Measurements from ENCODE around the gene SUGP1. TPM values are rescaled to one million over a fixed set of nuclear protein-coding genes. Genes with fewer than 3 reads are reported as not detected.

Gene SUGP1
- total and polyA plus RNA-seq, 2 experiments from 2014 or later: 25.6 to 50.5 TPM

DNA sequence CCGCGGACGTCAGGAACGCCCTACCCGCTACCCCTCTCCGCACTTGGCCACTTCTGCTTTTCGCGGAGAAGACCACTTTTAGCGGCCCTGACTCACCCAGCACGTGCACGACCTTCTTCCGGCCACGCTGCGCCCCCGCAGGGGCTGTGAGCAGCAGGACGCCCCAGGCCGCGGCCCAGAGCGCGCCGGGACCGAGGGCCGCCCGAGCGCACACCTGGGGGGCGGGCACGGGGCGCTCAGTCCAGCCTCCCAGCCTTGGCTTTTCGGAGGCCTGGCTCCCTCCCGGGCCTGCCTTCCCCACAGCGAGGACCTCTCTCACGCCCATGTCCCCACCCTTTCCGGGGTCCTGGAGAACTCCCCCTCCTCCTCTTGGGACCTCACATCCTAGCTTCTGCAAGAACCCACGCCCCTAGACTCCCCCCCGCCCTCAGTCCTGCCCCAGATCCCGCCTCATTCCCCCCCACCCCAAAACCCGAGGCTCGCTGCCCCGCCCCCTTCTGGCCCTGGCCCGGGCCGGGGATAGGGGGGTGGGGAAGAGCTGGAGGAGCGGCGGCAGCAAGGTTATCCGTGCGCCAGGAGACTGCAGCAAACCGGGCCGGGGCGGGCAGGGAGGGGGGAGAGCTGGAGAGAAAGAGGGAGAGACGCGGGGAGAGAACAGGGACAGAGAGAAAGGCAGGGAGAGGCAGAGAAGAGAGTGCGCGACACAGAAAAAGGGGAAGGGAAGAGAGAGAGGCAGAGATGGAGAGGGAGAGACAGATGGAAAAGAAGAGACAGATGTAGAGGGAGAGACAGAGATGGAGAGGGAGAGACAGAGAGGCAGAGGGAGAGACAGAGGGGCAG, 58.7 kb downstream of the SUGP1 start:
- Histone ChIP-seq H3K9ac (no peak overlapping the region), H3K4me3 (no peak overlapping the region), H3K9me2 (ENCODE audit: insufficient read depth) (no peaks in the 10 kb centered on the region), H3K27ac (no peak overlapping the region), H4K20me1 (ENCODE audit: insufficient read depth) (no peaks in the 10 kb centered on the region), H3F3A (ENCODE audit: insufficient read depth) (no peaks in the 10 kb centered on the region), H2AFZ (no peak overlapping the region), H3K4me1 (ENCODE audit: insufficient read depth) (no peaks in the 10 kb centered on the region), H3K27me3 (replicated peaks; ENCODE audit: insufficient read depth) (peaks cover 27% of the 10 kb centered on the region), H3K79me2 (ENCODE audit: insufficient read depth) (no peaks in the 10 kb centered on the region), H3K9me3 (ENCODE audit: low read depth) (no peaks in the 10 kb centered on the region), H3K4me2 (ENCODE audit: unreplicated experiment) (no peak overlapping the region), H3K36me3 (ENCODE audit: low read depth) (no peaks in the 10 kb centered on the region)
- in situ Hi-C loops (cut with MboI): no loop called here
- no peak for TF ChIP-seq EZH2 (IDR thresholded peaks at IDR 0.05; ENCODE audit: insufficient read depth, poor library complexity, severe bottlenecking)
- no peak for TF ChIP-seq EZH2phosphoT487 (IDR thresholded peaks at IDR 0.05; ENCODE audit: insufficient read depth, low read depth)
- DNase-seq: peak; percentile 12
- 2% methylated on average over 19 to 50 of the region's 52 CpGs for WGBS, 2 experiments (ENCODE audit: low coverage in 1 of 2, low lambda C conversion rate in 2 of 2, missing lambda C conversion rate in 2 of 2)

DNA sequence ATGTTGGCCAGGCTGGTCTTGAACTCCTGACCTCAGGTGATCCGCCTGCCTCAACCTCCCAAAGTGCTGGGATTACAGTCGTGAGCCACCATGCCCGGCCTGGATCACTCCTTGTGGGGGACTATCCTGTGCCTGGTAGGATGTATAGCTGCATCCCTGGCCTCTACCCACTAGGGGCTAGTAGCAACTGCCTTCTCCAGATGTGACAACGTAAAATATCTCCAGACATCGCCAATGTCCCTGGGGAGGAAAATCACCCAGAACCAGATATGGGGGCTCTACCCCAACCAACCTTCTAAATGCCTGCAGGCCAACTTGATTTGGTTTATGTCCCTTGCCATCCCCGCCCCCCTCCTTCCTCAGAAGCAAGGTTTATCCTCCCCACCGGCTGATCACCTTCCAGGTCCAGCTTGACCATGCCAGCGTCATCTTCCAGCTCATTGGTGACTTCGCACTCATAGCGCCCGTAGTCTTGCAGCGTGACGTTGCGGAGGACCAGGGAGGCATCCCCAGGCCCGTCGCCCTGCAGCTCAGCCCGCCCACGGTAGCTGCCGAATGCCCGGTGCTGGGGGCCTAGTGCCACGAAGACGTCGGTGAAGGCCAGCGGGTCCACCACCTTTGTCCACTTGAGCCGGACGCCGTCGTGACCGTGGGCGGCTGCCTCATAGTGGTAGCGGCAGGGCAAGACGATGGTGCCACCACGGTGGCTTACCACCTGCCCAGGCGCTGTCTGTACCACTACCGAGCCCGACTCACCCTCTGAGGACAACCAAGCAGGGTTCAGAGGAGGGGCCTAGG, 59.7 kb downstream of the SUGP1 start:
- Histone ChIP-seq H3K4me1 (ENCODE audit: insufficient read depth) (no peaks in the 10 kb centered on the region), H3K79me2 (ENCODE audit: insufficient read depth) (no peaks in the 10 kb centered on the region), H3F3A (ENCODE audit: insufficient read depth) (no peaks in the 10 kb centered on the region), H4K20me1 (ENCODE audit: insufficient read depth) (no peaks in the 10 kb centered on the region), H3K9me3 (ENCODE audit: low read depth) (no peaks in the 10 kb centered on the region), H3K9ac (no peak overlapping the region), H2AFZ (no peak overlapping the region), H3K9me2 (ENCODE audit: insufficient read depth) (no peaks in the 10 kb centered on the region), H3K36me3 (ENCODE audit: low read depth) (no peaks in the 10 kb centered on the region), H3K4me2 (ENCODE audit: unreplicated experiment) (no peak overlapping the region), H3K4me3 (no peak overlapping the region), H3K27me3 (replicated peaks; ENCODE audit: insufficient read depth) (peaks cover 33% of the 10 kb centered on the region), H3K27ac (no peak overlapping the region)
- in situ Hi-C loops (cut with MboI): no loop called here
- DNase-seq: no peak
- 32 to 37% methylated on average over 34 to 36 of the region's 36 CpGs for WGBS, 2 experiments (ENCODE audit: low coverage in 1 of 2, low lambda C conversion rate in 2 of 2, missing lambda C conversion rate in 2 of 2)
- no peak for TF ChIP-seq EZH2phosphoT487 (IDR thresholded peaks at IDR 0.05; ENCODE audit: insufficient read depth, low read depth)
- peak; percentile 47 for TF ChIP-seq EZH2 (IDR thresholded peaks at IDR 0.05; ENCODE audit: insufficient read depth, poor library complexity, severe bottlenecking)

DNA sequence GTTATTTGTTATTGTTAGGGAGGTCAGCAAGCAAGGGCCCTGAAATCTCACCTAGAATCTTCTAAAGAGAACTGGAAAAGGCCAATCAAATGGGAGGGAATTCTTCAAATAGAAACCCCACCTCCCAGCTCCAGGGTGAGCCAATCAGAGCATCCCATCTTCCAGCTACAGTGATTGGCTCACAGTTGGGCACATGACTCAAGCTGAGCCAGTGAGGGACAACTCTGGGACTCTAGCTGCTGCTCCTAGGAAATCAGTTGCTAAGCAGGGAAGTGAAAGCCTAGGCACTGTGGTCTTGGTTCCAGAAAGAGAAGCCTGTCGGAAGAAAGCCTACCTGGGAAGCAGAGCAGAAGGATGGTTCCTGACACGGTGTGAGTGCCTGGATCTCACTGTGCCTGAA, 60.6 kb downstream of the SUGP1 start:
- H3K9me2 ChIP-seq (ENCODE audit: insufficient read depth): no peaks in the 10 kb centered on the region
- H3K79me2 ChIP-seq (ENCODE audit: insufficient read depth): no peaks in the 10 kb centered on the region
- H3K27me3 ChIP-seq (replicated peaks; ENCODE audit: insufficient read depth): peaks cover 36% of the 10 kb centered on the region
- no peaks in the 10 kb centered on the region for H3K9me3 ChIP-seq (ENCODE audit: low read depth)
- H3K4me3 ChIP-seq: no peak overlapping the region
- no peak overlapping the region for H3K9ac ChIP-seq
- DNase-seq: peak; percentile 34
- H3F3A ChIP-seq (ENCODE audit: insufficient read depth): no peaks in the 10 kb centered on the region
- no peak overlapping the region for H3K4me2 ChIP-seq (ENCODE audit: unreplicated experiment)
- in situ Hi-C loops (cut with MboI): no loop called here
- no peaks in the 10 kb centered on the region for H4K20me1 ChIP-seq (ENCODE audit: insufficient read depth)
- WGBS, 2 experiments (ENCODE audit: low coverage in 1 of 2, low lambda C conversion rate in 2 of 2, missing lambda C conversion rate in 2 of 2): 74 to 75% methylated on average over 2 of the region's 2 CpGs
- H2AFZ ChIP-seq: no peak overlapping the region
- no peak for TF ChIP-seq EZH2phosphoT487 (IDR thresholded peaks at IDR 0.05; ENCODE audit: insufficient read depth, low read depth)
- no peak for TF ChIP-seq EZH2 (IDR thresholded peaks at IDR 0.05; ENCODE audit: insufficient read depth, poor library complexity, severe bottlenecking)
- no peaks in the 10 kb centered on the region for H3K36me3 ChIP-seq (ENCODE audit: low read depth)
- H3K4me1 ChIP-seq (ENCODE audit: insufficient read depth): no peaks in the 10 kb centered on the region
- H3K27ac ChIP-seq: no peak overlapping the region

DNA sequence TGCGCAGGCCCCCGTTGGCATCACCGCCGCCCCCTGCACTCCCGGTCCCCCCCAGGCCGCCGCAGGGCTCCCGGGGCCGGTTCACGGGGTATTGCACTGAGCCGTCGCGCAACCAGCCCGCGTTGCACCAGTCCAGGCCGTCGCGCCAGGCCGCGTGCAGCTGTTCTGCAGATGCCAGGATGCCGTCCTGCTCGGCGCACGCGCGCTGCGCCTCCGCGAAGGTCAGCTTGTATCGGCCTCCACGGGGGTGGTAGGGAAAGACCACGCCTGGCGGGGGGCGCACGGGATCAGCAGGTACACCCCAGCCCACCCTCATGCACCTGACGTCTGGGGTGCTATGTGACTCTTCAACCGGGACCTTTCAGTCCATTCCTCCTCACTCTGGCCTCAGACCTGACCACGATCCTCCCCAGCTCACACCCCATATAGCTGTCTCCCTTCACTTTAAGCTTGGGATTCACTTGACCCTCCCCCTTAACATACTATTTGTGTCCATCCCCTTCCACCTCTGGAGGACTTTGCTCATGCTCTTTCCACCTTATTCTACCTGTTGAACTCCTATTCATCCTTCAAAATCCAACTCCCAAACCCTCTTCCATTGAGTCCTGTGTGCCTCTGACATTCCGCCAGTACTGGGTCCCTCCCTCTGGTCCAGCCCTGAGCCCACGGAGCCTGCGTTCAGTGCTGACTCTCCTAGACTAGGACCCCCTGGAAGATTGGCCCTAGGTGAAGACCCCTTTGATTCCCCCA, 61.5 kb downstream of the SUGP1 start:
- TF ChIP-seq EZH2phosphoT487 (IDR thresholded peaks at IDR 0.05; ENCODE audit: insufficient read depth, low read depth): no peak
- no peak for TF ChIP-seq EZH2 (IDR thresholded peaks at IDR 0.05; ENCODE audit: insufficient read depth, poor library complexity, severe bottlenecking)
- no peaks in the 10 kb centered on the region for H3K4me1 ChIP-seq (ENCODE audit: insufficient read depth)
- H3K79me2 ChIP-seq (ENCODE audit: insufficient read depth): no peaks in the 10 kb centered on the region
- WGBS, 2 experiments (ENCODE audit: low coverage in 1 of 2, low lambda C conversion rate in 2 of 2, missing lambda C conversion rate in 2 of 2): 86 to 89% methylated on average over 22 to 41 of the region's 41 CpGs
- no peak overlapping the region for H3K27ac ChIP-seq
- no peak overlapping the region for H3K9ac ChIP-seq
- no peak for DNase-seq
- H4K20me1 ChIP-seq (ENCODE audit: insufficient read depth): no peaks in the 10 kb centered on the region
- in situ Hi-C loops (cut with MboI): no loop called here
- no peaks in the 10 kb centered on the region for H3K36me3 ChIP-seq (ENCODE audit: low read depth)
- no peaks in the 10 kb centered on the region for H3K9me2 ChIP-seq (ENCODE audit: insufficient read depth)
- no peak overlapping the region for H3K4me2 ChIP-seq (ENCODE audit: unreplicated experiment)
- peaks cover 40% of the 10 kb centered on the region for H3K27me3 ChIP-seq (replicated peaks; ENCODE audit: insufficient read depth)
- no peak overlapping the region for H3K4me3 ChIP-seq
- H3F3A ChIP-seq (ENCODE audit: insufficient read depth): no peaks in the 10 kb centered on the region
- no peak overlapping the region for H2AFZ ChIP-seq
- H3K9me3 ChIP-seq (ENCODE audit: low read depth): no peaks in the 10 kb centered on the region

All from GM23248 (cell line).